ENCODE data around the gene BAG5. TPM values are rescaled to one million over a fixed set of nuclear protein-coding genes. Genes with fewer than 3 reads are reported as not detected.

The BAG5 gene
- total RNA-seq, 1 donor = 42.7 TPM

DNA sequence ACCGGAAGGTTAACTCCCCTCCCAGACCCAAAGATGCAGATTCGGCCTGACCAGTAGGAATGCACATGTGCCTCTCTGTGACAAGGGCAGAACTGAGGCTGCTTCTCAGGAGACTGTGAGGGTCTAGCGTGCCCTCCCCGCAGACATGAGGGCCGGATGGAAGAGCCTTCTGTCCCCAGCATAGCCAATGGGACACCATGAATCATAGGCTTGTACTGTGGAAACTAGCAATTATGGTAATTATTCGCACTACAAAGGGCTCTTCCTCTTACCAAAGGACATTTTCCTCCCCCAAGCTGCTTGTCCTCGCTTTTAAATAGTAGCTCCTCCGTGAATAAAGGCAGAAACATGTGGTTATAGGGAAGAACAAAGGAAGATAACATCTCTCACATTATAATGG lies 6.5 kb upstream of the BAG5 start:
- TF ChIP-seq, protein P1, sequence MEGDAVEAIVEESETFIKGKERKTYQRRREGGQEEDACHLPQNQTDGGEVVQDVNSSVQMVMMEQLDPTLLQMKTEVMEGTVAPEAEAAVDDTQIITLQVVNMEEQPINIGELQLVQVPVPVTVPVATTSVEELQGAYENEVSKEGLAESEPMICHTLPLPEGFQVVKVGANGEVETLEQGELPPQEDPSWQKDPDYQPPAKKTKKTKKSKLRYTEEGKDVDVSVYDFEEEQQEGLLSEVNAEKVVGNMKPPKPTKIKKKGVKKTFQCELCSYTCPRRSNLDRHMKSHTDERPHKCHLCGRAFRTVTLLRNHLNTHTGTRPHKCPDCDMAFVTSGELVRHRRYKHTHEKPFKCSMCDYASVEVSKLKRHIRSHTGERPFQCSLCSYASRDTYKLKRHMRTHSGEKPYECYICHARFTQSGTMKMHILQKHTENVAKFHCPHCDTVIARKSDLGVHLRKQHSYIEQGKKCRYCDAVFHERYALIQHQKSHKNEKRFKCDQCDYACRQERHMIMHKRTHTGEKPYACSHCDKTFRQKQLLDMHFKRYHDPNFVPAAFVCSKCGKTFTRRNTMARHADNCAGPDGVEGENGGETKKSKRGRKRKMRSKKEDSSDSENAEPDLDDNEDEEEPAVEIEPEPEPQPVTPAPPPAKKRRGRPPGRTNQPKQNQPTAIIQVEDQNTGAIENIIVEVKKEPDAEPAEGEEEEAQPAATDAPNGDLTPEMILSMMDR (IDR thresholded peaks at IDR 0.05; ENCODE audit: insufficient read depth, low read depth, low read length) = no peak
- DNase-seq (ENCODE audit: low read depth) = no peak
- no peak overlapping the region for H3K4me3 ChIP-seq (ENCODE audit: low read depth, low read length)

DNA sequence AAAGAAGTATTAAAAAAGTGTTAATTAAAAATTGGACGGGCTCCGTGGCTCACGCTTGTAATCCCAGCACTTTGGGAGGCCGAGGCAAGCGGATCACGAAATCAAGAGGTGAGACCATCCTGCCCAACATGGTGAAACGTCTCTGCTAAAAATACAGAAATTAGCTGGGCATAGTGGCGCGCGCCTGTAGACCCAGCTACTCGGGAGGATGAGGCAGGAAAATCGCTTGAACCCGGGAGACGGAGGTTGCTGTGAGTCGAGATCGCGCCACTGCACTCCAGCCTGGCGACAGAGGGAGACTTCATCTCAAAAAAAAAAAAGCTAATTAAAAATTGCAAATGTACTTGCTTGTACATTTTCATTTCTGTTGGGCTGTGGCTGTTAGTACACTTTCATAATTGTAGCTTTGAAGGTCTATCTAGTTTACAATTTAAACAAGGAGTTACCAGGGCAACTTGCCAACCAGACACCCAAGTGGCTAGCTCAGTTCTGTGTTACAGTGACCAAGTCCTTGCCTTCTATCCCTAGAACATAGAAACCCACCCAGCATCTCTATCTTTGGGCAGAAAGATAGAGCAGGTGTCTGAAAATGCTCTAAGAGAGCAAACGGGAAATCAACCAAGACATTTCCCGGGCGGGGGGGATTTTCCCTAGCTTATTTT lies 1.5 kb upstream of the BAG5 start:
- TF ChIP-seq, protein P1 (IDR thresholded peaks at IDR 0.05; ENCODE audit: insufficient read depth, low read depth, low read length) = no peak
- H3K4me3 ChIP-seq (ENCODE audit: low read depth, low read length) = peak overlapping the region; percentile 93
- peak; percentile 25 for DNase-seq (ENCODE audit: low read depth)

DNA sequence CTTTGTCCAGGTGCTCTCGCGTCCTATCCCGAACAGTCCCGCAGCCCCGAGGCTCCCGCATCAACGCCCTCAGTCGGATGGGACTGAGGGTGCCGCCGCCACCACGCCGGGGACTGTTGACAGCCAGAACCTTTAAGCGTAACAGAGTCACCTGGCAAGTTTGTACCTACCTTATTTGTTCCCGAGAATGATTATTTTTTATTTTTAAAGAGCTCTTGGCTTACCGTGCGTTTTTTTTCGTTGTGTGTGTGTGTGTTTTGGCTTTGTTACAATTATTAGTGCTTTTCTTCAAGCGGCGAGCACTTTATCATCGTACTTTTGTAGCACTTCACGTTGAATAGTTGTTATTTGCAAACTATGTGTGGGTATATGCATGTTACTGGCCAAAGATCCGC lies 766 bp upstream of the BAG5 start:
- TF ChIP-seq, protein P1 (IDR thresholded peaks at IDR 0.05; ENCODE audit: insufficient read depth, low read depth, low read length) = no peak
- DNase-seq (ENCODE audit: low read depth) = no peak
- peak overlapping the region; percentile 93 for H3K4me3 ChIP-seq (ENCODE audit: low read depth, low read length)

DNA sequence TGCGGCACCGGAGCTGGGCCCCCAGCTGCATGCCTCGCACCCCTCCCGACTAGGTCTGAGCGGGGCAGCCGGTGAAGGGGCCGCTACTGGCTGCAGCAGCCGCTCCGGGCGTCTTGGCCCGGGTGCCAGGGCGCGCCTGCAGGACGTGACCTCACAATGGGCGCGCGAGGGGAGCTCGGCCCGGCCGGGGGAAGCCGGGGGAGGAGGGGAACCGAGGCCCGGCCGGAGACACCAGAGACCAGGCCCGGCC lies 353 bp downstream of the BAG5 start:
- TF ChIP-seq, protein P1 (IDR thresholded peaks at IDR 0.05; ENCODE audit: insufficient read depth, low read depth, low read length) = no peak
- DNase-seq (ENCODE audit: low read depth) = no peak
- peak overlapping the region; percentile 93 for H3K4me3 ChIP-seq (ENCODE audit: low read depth, low read length)

DNA sequence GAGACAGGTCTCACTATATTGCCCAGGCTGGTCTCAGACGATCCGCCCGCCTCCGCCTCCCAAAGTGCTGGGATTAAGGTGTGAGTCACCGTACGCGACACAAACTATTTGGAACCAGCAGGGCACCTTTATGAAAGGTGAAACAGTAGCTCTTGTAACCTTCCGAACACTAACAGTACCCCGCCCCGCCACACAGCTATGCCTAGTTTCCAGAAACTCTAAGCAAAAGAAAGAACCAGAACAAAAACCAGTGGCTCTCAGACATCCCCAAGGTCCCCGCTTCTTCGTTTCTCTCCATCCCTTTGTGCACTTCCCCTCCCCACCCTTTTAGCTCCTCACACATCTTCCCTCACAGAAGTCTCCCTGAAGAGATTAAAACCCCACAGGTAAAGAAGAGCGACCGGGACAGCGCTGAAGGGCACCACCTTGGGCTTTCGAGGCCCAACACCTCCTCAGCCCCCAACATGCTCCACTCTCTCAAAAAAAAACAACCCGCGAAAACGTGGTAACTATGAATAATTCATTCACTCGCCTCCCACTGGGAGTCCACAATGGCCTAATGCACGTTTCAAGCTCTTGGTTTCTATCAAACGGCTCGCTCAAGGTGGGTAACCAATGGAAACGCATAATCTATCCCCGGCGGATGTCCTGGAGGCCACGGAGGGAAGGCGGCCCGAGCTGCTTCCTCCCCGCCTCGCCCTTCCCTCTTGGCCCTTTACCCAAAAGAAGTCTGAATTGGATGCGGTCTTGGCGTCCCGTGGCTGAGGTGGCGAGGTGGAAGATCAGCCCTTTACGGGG lies 877 bp downstream of the BAG5 start:
- TF ChIP-seq, protein P1 (IDR thresholded peaks at IDR 0.05; ENCODE audit: insufficient read depth, low read depth, low read length) = no peak
- peak overlapping the region; percentile 93 for H3K4me3 ChIP-seq (ENCODE audit: low read depth, low read length)
- peak; percentile 60 for DNase-seq (ENCODE audit: low read depth)

DNA sequence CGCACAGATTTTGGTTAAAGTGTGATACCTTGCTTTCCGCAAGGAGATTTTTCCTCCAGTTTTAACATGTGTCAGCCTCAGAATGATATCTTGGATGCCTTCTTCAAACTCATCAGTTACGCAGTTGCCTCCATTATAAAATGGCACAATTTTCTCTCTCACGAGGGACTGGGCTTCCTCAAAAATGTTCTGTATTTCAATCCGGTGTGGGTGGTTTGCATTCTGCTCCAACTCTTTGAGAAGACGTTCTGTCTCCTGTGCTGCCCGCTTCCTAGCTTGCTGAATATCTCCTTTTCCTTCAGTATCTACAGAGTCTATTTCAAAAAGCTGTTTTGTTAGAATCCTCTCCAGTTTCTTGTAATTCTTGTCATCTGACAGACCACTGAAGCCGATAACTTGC lies 1.8 kb downstream of the BAG5 start:
- TF ChIP-seq, protein P1 (IDR thresholded peaks at IDR 0.05; ENCODE audit: insufficient read depth, low read depth, low read length) = no peak
- no peak overlapping the region for H3K4me3 ChIP-seq (ENCODE audit: low read depth, low read length)
- DNase-seq (ENCODE audit: low read depth) = no peak
